ENCODE results near the gene GRIK5.

DNA sequence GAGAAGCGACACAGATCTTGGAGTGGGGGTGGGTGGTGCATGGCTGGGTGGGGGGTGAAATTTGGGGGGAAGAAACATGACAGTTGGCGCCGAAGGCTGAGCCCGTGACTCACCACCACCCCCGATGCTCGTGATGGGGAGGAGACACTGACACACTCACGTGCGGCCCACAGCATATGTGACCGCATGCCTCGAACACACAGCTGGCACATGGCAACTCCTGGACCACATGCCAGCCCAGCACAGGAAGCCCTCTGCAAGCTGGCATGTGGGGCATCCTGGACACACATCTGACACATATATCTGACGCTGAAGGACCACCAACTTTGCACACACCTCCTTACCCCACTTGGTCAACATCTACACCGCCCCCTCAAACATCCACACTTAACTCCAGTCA, 1.2 kb upstream of the GRIK5 start:
- TF ChIP-seq CTCF (IDR thresholded peaks at IDR 0.05) (no peak), POLR2A (IDR thresholded peaks at IDR 0.05) (no peak)
